GM12878 (cell line): ENCODE results near the gene RBM42.

ENCODE experiments used
- ATF3 ChIP-seq: IDR thresholded peaks from 2 replicates; pipeline ENCODE4 v1.6.1; 2011; ENCODE audit warnings: low read depth, mild to moderate bottlenecking, low read length, moderate library complexity, borderline replicate concordance; ENCODE audit errors: extremely low read depth
- CBX5 ChIP-seq: sonication (generic); IDR thresholded peaks from 2 replicates; pipeline ENCODE4 v1.6.1; 2016; ENCODE audit warnings: low read depth, moderate library complexity, mild to moderate bottlenecking, inconsistent platforms
- CTCF ChIP-seq, 3 experiments: IDR thresholded peaks in 2 of 3; conservative IDR thresholded peaks in 1 of 3; 2 replicates each; pipeline ENCODE4 v1.5.1; 2011; ENCODE audit warnings: low read depth in 3 of 3, low read length in 3 of 3, mild to moderate bottlenecking in 3 of 3, control low read depth in 2 of 3, moderate library complexity in 2 of 3, inconsistent platforms in 1 of 3, mixed read lengths in 1 of 3; ENCODE audit not compliant: control insufficient read depth in 2 of 3, insufficient read depth in 1 of 3; ENCODE audit errors: extremely low read depth in 1 of 3
- ELK1 ChIP-seq: IDR thresholded peaks from 2 replicates; pipeline ENCODE4 v1.6.1; 2012; ENCODE audit warnings: low read depth, low read length, improper control_type of control experiment
- EP300 ChIP-seq, 2 experiments: fragments of 150-350 bp in 1 of 2; IDR thresholded peaks; 2 replicates each; pipeline ENCODE4 v1.6.1; 2011 to 2012; ENCODE audit warnings: low read depth in 2 of 2, low read length in 2 of 2, borderline replicate concordance in 1 of 2, improper control_type of control experiment in 1 of 2, inconsistent platforms in 1 of 2; ENCODE audit not compliant: control insufficient read depth in 1 of 2
- MXI1 ChIP-seq: fragments of 150-350 bp; IDR thresholded peaks from 2 replicates; pipeline ENCODE4 v1.6.1; 2011; ENCODE audit warnings: low read depth, mild to moderate bottlenecking, inconsistent platforms, low read length, improper control_type of control experiment
- NBN ChIP-seq: fragments of 450-650 bp; IDR thresholded peaks from 2 replicates; pipeline ENCODE4 v1.6.1; 2016
- NFIC ChIP-seq: IDR thresholded peaks from 2 replicates; pipeline ENCODE4 v1.6.1; 2012; ENCODE audit warnings: low read depth, mild to moderate bottlenecking, inconsistent platforms, low read length, moderate library complexity
- PBX3 ChIP-seq: IDR thresholded peaks from 2 replicates; pipeline ENCODE4 v1.6.1; 2011; ENCODE audit warnings: mild to moderate bottlenecking, low read depth, low read length, moderate library complexity; ENCODE audit not compliant: insufficient replicate concordance
- POLR2A ChIP-seq: IDR thresholded peaks from 2 replicates; pipeline ENCODE4 v1.6.1; 2011; ENCODE audit warnings: low read depth, mild to moderate bottlenecking, low read length
- SRF ChIP-seq, 2 experiments: IDR thresholded peaks; 2 replicates each; pipeline ENCODE4 v1.6.1; 2011; ENCODE audit warnings: low read depth in 2 of 2, low read length in 2 of 2, mild to moderate bottlenecking in 1 of 2, moderate library complexity in 1 of 2
- TAF1 ChIP-seq: IDR thresholded peaks from 2 replicates; pipeline ENCODE4 v1.6.1; 2011; ENCODE audit warnings: mild to moderate bottlenecking, low read depth, low read length, borderline replicate concordance
- USF2 ChIP-seq: IDR thresholded peaks from 2 replicates; pipeline ENCODE4 v1.6.1; 2011; ENCODE audit warnings: low read depth, low read length, improper control_type of control experiment, borderline replicate concordance
- ZZZ3 ChIP-seq: IDR thresholded peaks from 2 replicates; pipeline ENCODE4 v1.6.1; 2011; ENCODE audit warnings: low read depth; ENCODE audit not compliant: control insufficient read depth, insufficient read length

GRCh38 chr19:35612224-35612558 lies 16.6 kb upstream of the RBM42 start:
- TF ChIP-seq CBX5 (no peak), ATF3 (no peak), CTCF (IDR thresholded peaks at IDR 0.05 in 2 of 3, conservative IDR thresholded peaks at IDR 0.05 in 1 of 3; ENCODE audit: control insufficient read depth in 2 of 3, extremely low read depth in 1 of 3, insufficient read depth in 1 of 3, low read depth in 3 of 3, low read length in 3 of 3) (no peak), EP300 (IDR thresholded peaks at IDR 0.05; ENCODE audit: borderline replicate concordance in 1 of 2, control insufficient read depth in 1 of 2, low read depth in 2 of 2, low read length in 2 of 2) (no peak), POLR2A (no peak), MXI1 (no peak), TAF1 (no peak), NFIC (no peak), SRF (IDR thresholded peaks at IDR 0.05; ENCODE audit: low read depth in 2 of 2, low read length in 2 of 2) (no peak), PBX3 (no peak), NBN (no peak), ZZZ3 (no peak), ELK1 (no peak), USF2 (no peak)
